Natural killer cell (primary cell): Measurements from ENCODE around the gene VPS72. TPM values are rescaled to one million over a fixed set of nuclear protein-coding genes. Genes with fewer than 3 reads are reported as not detected.

Experiments used
- ATAC-seq, 3 donors: fragments of 150-1000 bp in 2 of 3; fragments of 200-7000 bp in 1 of 3; cut with Tn5 transposase; 1 replicate in 1 of 3; 2 replicates in 2 of 3; pipeline ENCODE4 v1.10.0; 2021; ENCODE audit warnings: mild to moderate bottlenecking in 2 of 3, moderate library complexity in 2 of 3
- DNase-seq, 2 donors: peaks; one replicate each; pipeline versions ENCODE4 v3.0.0 to v3.0.0-alpha.2; 2013 to 2021; ENCODE audit warnings: mixed read lengths in 1 of 2
- H3K27ac ChIP-seq: one replicate; pipeline ENCODE4 v1.5.1; 2013; ENCODE audit warnings: mild to moderate bottlenecking, low read length
- H3K27me3 ChIP-seq: one replicate; pipeline ENCODE4 v1.6.1; 2013; ENCODE audit warnings: low read length; ENCODE audit not compliant: control insufficient read depth, insufficient read depth
- H3K36me3 ChIP-seq: one replicate; pipeline ENCODE4 v1.6.1; 2013; ENCODE audit warnings: low read length; ENCODE audit not compliant: control insufficient read depth, insufficient read depth
- H3K4me1 ChIP-seq: one replicate; pipeline ENCODE4 v1.6.1; 2013; ENCODE audit warnings: low read length; ENCODE audit not compliant: control insufficient read depth, insufficient read depth
- H3K4me3 ChIP-seq: one replicate; pipeline ENCODE4 v1.5.1; 2013; ENCODE audit warnings: low read length
- H3K9me3 ChIP-seq: one replicate; pipeline ENCODE4 v1.6.1; 2013; ENCODE audit warnings: low read length; ENCODE audit not compliant: control insufficient read depth, insufficient read depth
- H3K27ac Mint-ChIP-seq, 2 donors: one replicate each; pipeline ENCODE4 v1.8.0; 2022; ENCODE audit warnings: mild to moderate bottlenecking in 2 of 2, mixed read lengths in 2 of 2, moderate library complexity in 1 of 2
- H3K27me3 Mint-ChIP-seq, 2 donors: one replicate each; pipeline ENCODE4 v1.8.0; 2022; ENCODE audit warnings: low read depth in 2 of 2, mixed read lengths in 2 of 2
- H3K36me3 Mint-ChIP-seq: one replicate; pipeline ENCODE4 v1.8.0; 2022; ENCODE audit warnings: mixed read lengths
- H3K4me1 Mint-ChIP-seq, 2 donors: one replicate each; pipeline ENCODE4 v1.8.0; 2022; ENCODE audit warnings: mixed read lengths in 2 of 2
- H3K4me3 Mint-ChIP-seq: one replicate; pipeline ENCODE4 v1.8.0; 2022; ENCODE audit warnings: mild to moderate bottlenecking, moderate library complexity, mixed read lengths
- H3K9me3 Mint-ChIP-seq, 2 donors: one replicate each; pipeline ENCODE4 v1.8.0; 2022; ENCODE audit warnings: mixed read lengths in 2 of 2
- WGBS: methylation state at CpG from one replicate; pipeline ENCODE4 v1.1.7; 2013; ENCODE audit warnings: missing lambda C conversion rate; ENCODE audit not compliant: insufficient coverage; 5-methylcytosine and 5-hydroxymethylcytosine counted together
- intact Hi-C: fragments of 100-400 bp; cut with micrococcal nuclease; formaldehyde crosslinking; loops from one replicate; pipeline ENCODE4 v1.14.2; 2022
- total RNA-seq, 4 donors: library from RNA; stranded (reverse); fragments of 120-200 nt in 1 of 4; gene quantifications; one replicate each; pipeline versions ENCODE4 v1.2.3 to v1.2.4, GENCODE V29; 2013 to 2022
- TF ChIP-seq, protein P1 (sequence below): fragments of 200-600 bp; IDR thresholded peaks from one replicate; pipeline ENCODE4 v1.8.0; 2022; ENCODE audit warnings: antibody characterized with exemption

VPS72 gene
- total RNA-seq, 3 donors from 2014 or later (not counting 1 experiment from before 2014, with no cell fraction given): 26.2 to 45.1 (median 44.8) TPM

DNA sequence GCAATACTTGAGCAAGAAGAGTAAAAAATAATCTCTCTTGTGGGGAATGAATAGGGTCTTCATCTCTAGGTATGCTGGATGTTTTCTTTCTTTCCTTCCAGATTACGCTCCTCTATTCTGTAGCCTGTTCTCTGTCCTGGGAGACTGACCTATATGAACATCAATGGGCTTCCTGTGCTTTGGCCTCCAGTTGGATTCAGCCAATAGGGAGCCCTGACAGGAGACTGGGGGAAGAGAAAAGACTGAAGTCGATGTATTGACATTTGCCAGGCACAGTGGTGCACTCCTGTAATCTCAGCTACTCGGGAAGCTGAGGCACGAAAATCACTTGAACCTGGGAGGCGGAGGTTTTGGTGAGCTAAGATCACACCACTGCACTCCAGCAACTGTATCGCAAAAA, 61.2 kb downstream of the VPS72 start:
- Mint-ChIP-seq H3K27ac (no peak overlapping the region), H3K9me3 (no peaks in the 10 kb centered on the region), H3K27me3 (no peaks in the 10 kb centered on the region), H3K4me3 (no peak overlapping the region), H3K4me1 (peaks cover 12 to 15% of the 10 kb centered on the region in 2 donors), H3K36me3 (no peaks in the 10 kb centered on the region)
- no peak for DNase-seq
- Histone ChIP-seq H3K36me3 (no peaks in the 10 kb centered on the region), H3K4me1 (peaks cover 14% of the 10 kb centered on the region), H3K9me3 (no peaks in the 10 kb centered on the region), H3K27me3 (no peaks in the 10 kb centered on the region), H3K27ac (no peak overlapping the region), H3K4me3 (no peak overlapping the region)
- ATAC-seq: no peak
- TF ChIP-seq, protein P1, sequence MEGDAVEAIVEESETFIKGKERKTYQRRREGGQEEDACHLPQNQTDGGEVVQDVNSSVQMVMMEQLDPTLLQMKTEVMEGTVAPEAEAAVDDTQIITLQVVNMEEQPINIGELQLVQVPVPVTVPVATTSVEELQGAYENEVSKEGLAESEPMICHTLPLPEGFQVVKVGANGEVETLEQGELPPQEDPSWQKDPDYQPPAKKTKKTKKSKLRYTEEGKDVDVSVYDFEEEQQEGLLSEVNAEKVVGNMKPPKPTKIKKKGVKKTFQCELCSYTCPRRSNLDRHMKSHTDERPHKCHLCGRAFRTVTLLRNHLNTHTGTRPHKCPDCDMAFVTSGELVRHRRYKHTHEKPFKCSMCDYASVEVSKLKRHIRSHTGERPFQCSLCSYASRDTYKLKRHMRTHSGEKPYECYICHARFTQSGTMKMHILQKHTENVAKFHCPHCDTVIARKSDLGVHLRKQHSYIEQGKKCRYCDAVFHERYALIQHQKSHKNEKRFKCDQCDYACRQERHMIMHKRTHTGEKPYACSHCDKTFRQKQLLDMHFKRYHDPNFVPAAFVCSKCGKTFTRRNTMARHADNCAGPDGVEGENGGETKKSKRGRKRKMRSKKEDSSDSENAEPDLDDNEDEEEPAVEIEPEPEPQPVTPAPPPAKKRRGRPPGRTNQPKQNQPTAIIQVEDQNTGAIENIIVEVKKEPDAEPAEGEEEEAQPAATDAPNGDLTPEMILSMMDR: no peak
- intact Hi-C loops: no loop called here
- 91% methylated on average over 6 of the region's 6 CpGs for WGBS

Other genes starting within 250 kb of the VPS72 start
- gene CERS2, start 215.4 kb downstream of the VPS72 start, total RNA-seq: 100 to 1,000 TPM; 122 to 129 (median 127) TPM
- gene ANXA9, start 207.9 kb downstream of the VPS72 start, total RNA-seq: under 1 TPM in 1 of 3 donors, not detected in 2; 0.25 TPM
- gene MINDY1, start 183.3 kb downstream of the VPS72 start, total RNA-seq: 10 to 100 TPM; 14.0 to 15.6 (median 15.2) TPM
- 10 to 100 TPM; 11.4 to 14.1 (median 13.5) TPM for gene PRUNE1, start 181.7 kb downstream of the VPS72 start, total RNA-seq
- gene BNIPL, start 153.6 kb downstream of the VPS72 start, total RNA-seq: under 1 TPM; 0.28 to 0.39 (median 0.33) TPM
- gene C1orf56, start 142.4 kb downstream of the VPS72 start, total RNA-seq: 1 to 10 TPM; 1.6 to 3.3 (median 1.9) TPM
- gene CDC42SE1, start 130.6 kb downstream of the VPS72 start, total RNA-seq: 100 to 1,000 TPM; 555 to 792 (median 752) TPM
- 10 to 100 TPM; 11.2 to 18.6 (median 17.6) TPM for gene MLLT11, start 129.8 kb downstream of the VPS72 start, total RNA-seq
- gene GABPB2, start 119.4 kb downstream of the VPS72 start, total RNA-seq: 10 to 100 TPM; 27.4 to 34.0 (median 30.6) TPM
- gene SEMA6C, start 43.6 kb downstream of the VPS72 start, total RNA-seq: 1 to 10 TPM; 2.5 to 5.8 (median 3.0) TPM
- 10 to 100 TPM in 1 of 3 donors, 1 to 10 TPM in 2; 4.8 to 14.5 (median 5.7) TPM for gene TNFAIP8L2, start 33.5 kb downstream of the VPS72 start, total RNA-seq
- gene LYSMD1, start 24.3 kb downstream of the VPS72 start, total RNA-seq: 1 to 10 TPM; 1.0 to 1.7 (median 1.2) TPM
- 10 to 100 TPM; 52.3 to 54.2 (median 52.9) TPM for gene SCNM1, start 24.1 kb downstream of the VPS72 start, total RNA-seq
- gene TMOD4, start 14.2 kb downstream of the VPS72 start, total RNA-seq: 1 to 10 TPM in 2 of 3 donors, not detected in 1; 2.6 to 3.8 TPM
- gene PIP5K1A, start 8.4 kb upstream of the VPS72 start, total RNA-seq: 10 to 100 TPM; 42.0 to 65.2 (median 44.6) TPM
- 100 to 1,000 TPM in 1 of 3 donors, 10 to 100 TPM in 2; 94.2 to 101 (median 99.3) TPM for gene PSMD4, start 64.5 kb upstream of the VPS72 start, total RNA-seq
- 10 to 100 TPM; 48.1 to 52.2 (median 48.6) TPM for gene ZNF687, start 92.1 kb upstream of the VPS72 start, total RNA-seq
- 10 to 100 TPM; 68.2 to 99.3 (median 95.0) TPM for gene PI4KB, start 137.2 kb upstream of the VPS72 start, total RNA-seq
- gene RFX5, start 157.1 kb upstream of the VPS72 start, total RNA-seq: 100 to 1,000 TPM in 2 of 3 donors, 10 to 100 TPM in 1; 72.6 to 111 (median 110) TPM
- gene SELENBP1, start 182.5 kb upstream of the VPS72 start, total RNA-seq: not detected
- gene PSMB4, start 209.4 kb upstream of the VPS72 start, total RNA-seq: 100 to 1,000 TPM; 291 to 313 (median 297) TPM